SJCRH30 (cell line): ENCODE data around the gene CSTPP1. TPM values are rescaled to one million over a fixed set of nuclear protein-coding genes. Genes with fewer than 3 reads are reported as not detected.
"Not testable (repeated sequence)": the region's sequence is repeated elsewhere in the genome, so short reads cannot be mapped to it uniquely, and the experiment has no call there.

Source experiments
- DNase-seq, 2 experiments: peaks; one replicate each; pipeline ENCODE4 v3.0.0-alpha.2; 2015 to 2020
- H3K27ac ChIP-seq: fragments of 250-450 bp; sonication (Bioruptor Pico); 2 replicates; pipeline ENCODE4 v1.5.1; 2020; ENCODE audit warnings: mild to moderate bottlenecking, moderate library complexity
- H3K27me3 ChIP-seq: fragments of 250-450 bp; sonication (Bioruptor Pico); 2 replicates; pipeline ENCODE4 v1.5.1; 2020; ENCODE audit warnings: mild to moderate bottlenecking, moderate library complexity
- H3K36me3 ChIP-seq: fragments of 250-450 bp; sonication (Bioruptor Pico); 2 replicates; pipeline ENCODE4 v1.5.1; 2020; ENCODE audit warnings: mild to moderate bottlenecking, moderate library complexity
- H3K4me1 ChIP-seq: fragments of 250-450 bp; sonication (Bioruptor Pico); 2 replicates; pipeline ENCODE4 v1.5.1; 2020; ENCODE audit warnings: mild to moderate bottlenecking, moderate library complexity
- H3K4me3 ChIP-seq: fragments of 250-450 bp; sonication (Bioruptor Pico); 2 replicates; pipeline ENCODE4 v1.5.1; 2020; ENCODE audit warnings: mild to moderate bottlenecking, moderate library complexity
- H3K9me3 ChIP-seq: fragments of 250-450 bp; sonication (Bioruptor Pico); replicated peaks from 2 replicates; pipeline ENCODE4 v1.5.1; 2020; ENCODE audit warnings: mild to moderate bottlenecking, moderate library complexity
- total RNA-seq: library from RNA; depleted of rRNA; stranded (reverse); fragments of >200 nt; shearing (Covaris generic); gene quantifications from 2 replicates; pipeline ENCODE4 v1.2.3, GENCODE V29; 2014

Gene CSTPP1
- total RNA-seq, 1 experiment from 2014 or later = 24.5 TPM

- H3K27ac ChIP-seq = no peak overlapping the region
- no peaks in the 10 kb centered on the region for H3K4me1 ChIP-seq
- no peak for DNase-seq
- peaks cover 2% of the 10 kb centered on the region for H3K36me3 ChIP-seq
- no peaks in the 10 kb centered on the region for H3K27me3 ChIP-seq
- no peak overlapping the region for H3K4me3 ChIP-seq
- no peaks in the 10 kb centered on the region for H3K9me3 ChIP-seq
Observed at GRCh38 chr11:46958777-46959176, 22.2 kb downstream of the CSTPP1 start.

GRCh38 chr11:46961041-46961440 is 24.5 kb downstream of the CSTPP1 start:
- Histone ChIP-seq H3K9me3 (no peaks in the 10 kb centered on the region), H3K27ac (no peak overlapping the region), H3K27me3 (no peaks in the 10 kb centered on the region), H3K36me3 (peaks cover 2% of the 10 kb centered on the region), H3K4me1 (no peaks in the 10 kb centered on the region), H3K4me3 (no peak overlapping the region)
- no peak for DNase-seq

GRCh38 chr11:46961886-46962285 is 25.3 kb downstream of the CSTPP1 start:
- H3K4me1 ChIP-seq, H3K27ac ChIP-seq, H3K4me3 ChIP-seq, H3K9me3 ChIP-seq, DNase-seq, H3K36me3 ChIP-seq, H3K27me3 ChIP-seq: not testable (repeated sequence)

GRCh38 chr11:46963844-46964243 is 27.3 kb downstream of the CSTPP1 start:
- no peak for DNase-seq
- H3K27me3 ChIP-seq = no peaks in the 10 kb centered on the region
- H3K4me1 ChIP-seq = no peaks in the 10 kb centered on the region
- H3K9me3 ChIP-seq = no peaks in the 10 kb centered on the region
- peaks cover 2% of the 10 kb centered on the region; the same call in 1 of the 2 replicates for H3K36me3 ChIP-seq
- no peak overlapping the region for H3K4me3 ChIP-seq
- H3K27ac ChIP-seq = no peak overlapping the region

GRCh38 chr11:46966773-46967172 is 30.2 kb downstream of the CSTPP1 start:
- no peak for DNase-seq
- Histone ChIP-seq H3K27me3 (no peaks in the 10 kb centered on the region), H3K27ac (no peak overlapping the region), H3K36me3 (no peaks in the 10 kb centered on the region), H3K4me1 (no peaks in the 10 kb centered on the region), H3K9me3 (no peaks in the 10 kb centered on the region), H3K4me3 (no peak overlapping the region)

- H3K27me3 ChIP-seq = no peaks in the 10 kb centered on the region
- no peaks in the 10 kb centered on the region for H3K4me1 ChIP-seq
- no peak overlapping the region for H3K4me3 ChIP-seq
- no peaks in the 10 kb centered on the region for H3K36me3 ChIP-seq
- H3K27ac ChIP-seq = no peak overlapping the region
- DNase-seq = no peak
- no peaks in the 10 kb centered on the region for H3K9me3 ChIP-seq
Observed at GRCh38 chr11:46967962-46968361, 31.4 kb downstream of the CSTPP1 start.

GRCh38 chr11:46969379-46969778 is 32.8 kb downstream of the CSTPP1 start:
- Histone ChIP-seq H3K27me3 (no peaks in the 10 kb centered on the region), H3K4me3 (no peak overlapping the region), H3K9me3 (no peaks in the 10 kb centered on the region), H3K27ac (no peak overlapping the region), H3K36me3 (no peaks in the 10 kb centered on the region), H3K4me1 (no peaks in the 10 kb centered on the region)
- DNase-seq = no peak

GRCh38 chr11:46970913-46971625 is 34.5 kb downstream of the CSTPP1 start:
- no peak for DNase-seq
- no peaks in the 10 kb centered on the region for H3K36me3 ChIP-seq
- no peak overlapping the region for H3K27ac ChIP-seq
- no peaks in the 10 kb centered on the region for H3K4me1 ChIP-seq
- no peaks in the 10 kb centered on the region for H3K27me3 ChIP-seq
- no peak overlapping the region for H3K4me3 ChIP-seq
- H3K9me3 ChIP-seq = no peaks in the 10 kb centered on the region

GRCh38 chr11:46972343-46972742 is 35.8 kb downstream of the CSTPP1 start:
- Histone ChIP-seq H3K4me3 (no peak overlapping the region), H3K9me3 (no peaks in the 10 kb centered on the region), H3K27ac (no peak overlapping the region), H3K36me3 (no peaks in the 10 kb centered on the region), H3K27me3 (no peaks in the 10 kb centered on the region), H3K4me1 (no peaks in the 10 kb centered on the region)
- DNase-seq = no peak

GRCh38 chr11:46972821-46973220 is 36.3 kb downstream of the CSTPP1 start:
- H3K9me3 ChIP-seq = no peaks in the 10 kb centered on the region
- no peaks in the 10 kb centered on the region for H3K36me3 ChIP-seq
- H3K4me3 ChIP-seq = no peak overlapping the region
- H3K27me3 ChIP-seq = no peaks in the 10 kb centered on the region
- DNase-seq = no peak
- peaks cover 4% of the 10 kb centered on the region; the same call in 1 of the 2 replicates for H3K4me1 ChIP-seq
- H3K27ac ChIP-seq = no peak overlapping the region

- no peak overlapping the region for H3K27ac ChIP-seq
- no peak overlapping the region for H3K4me3 ChIP-seq
- no peaks in the 10 kb centered on the region for H3K36me3 ChIP-seq
- peaks cover 7% of the 10 kb centered on the region; the same call in 1 of the 2 replicates for H3K4me1 ChIP-seq
- H3K9me3 ChIP-seq = no peaks in the 10 kb centered on the region
- H3K27me3 ChIP-seq = no peaks in the 10 kb centered on the region
- no peak for DNase-seq
Observed at GRCh38 chr11:46976182-46976854, 39.8 kb downstream of the CSTPP1 start.

GRCh38 chr11:46977038-46977813 is 40.7 kb downstream of the CSTPP1 start:
- Histone ChIP-seq H3K4me3 (no peak overlapping the region), H3K36me3 (no peaks in the 10 kb centered on the region), H3K9me3 (no peaks in the 10 kb centered on the region), H3K4me1 (peaks cover 7% of the 10 kb centered on the region; the same call in 1 of the 2 replicates), H3K27ac (no peak overlapping the region), H3K27me3 (no peaks in the 10 kb centered on the region)
- DNase-seq = peak in 1 of 2 experiments; percentile 38

GRCh38 chr11:46978005-46978491 is 41.5 kb downstream of the CSTPP1 start:
- H3K36me3 ChIP-seq = no peaks in the 10 kb centered on the region
- no peak overlapping the region for H3K27ac ChIP-seq
- no peaks in the 10 kb centered on the region for H3K9me3 ChIP-seq
- H3K4me3 ChIP-seq = no peak overlapping the region
- DNase-seq = no peak
- no peaks in the 10 kb centered on the region for H3K27me3 ChIP-seq
- peaks cover 7% of the 10 kb centered on the region; the same call in 1 of the 2 replicates for H3K4me1 ChIP-seq

GRCh38 chr11:46979358-46979757 is 42.8 kb downstream of the CSTPP1 start:
- DNase-seq = no peak
- Histone ChIP-seq H3K4me3 (no peak overlapping the region), H3K27ac (no peak overlapping the region), H3K9me3 (no peaks in the 10 kb centered on the region), H3K27me3 (no peaks in the 10 kb centered on the region), H3K36me3 (no peaks in the 10 kb centered on the region), H3K4me1 (peaks cover 7% of the 10 kb centered on the region; the same call in 1 of the 2 replicates)

GRCh38 chr11:46981436-46981835 is 44.9 kb downstream of the CSTPP1 start:
- Histone ChIP-seq H3K27me3 (no peaks in the 10 kb centered on the region), H3K9me3 (no peaks in the 10 kb centered on the region), H3K4me3 (no peak overlapping the region), H3K4me1 (peaks cover 7% of the 10 kb centered on the region; the same call in 1 of the 2 replicates), H3K36me3 (no peaks in the 10 kb centered on the region), H3K27ac (no peak overlapping the region)
- no peak for DNase-seq
